ENCODE data around the gene HSPA9. TPM values are rescaled to one million over a fixed set of nuclear protein-coding genes. Genes with fewer than 3 reads are reported as not detected.

HSPA9 gene
- total RNA-seq, 1 experiment from 2014 or later: 414 TPM

DNA sequence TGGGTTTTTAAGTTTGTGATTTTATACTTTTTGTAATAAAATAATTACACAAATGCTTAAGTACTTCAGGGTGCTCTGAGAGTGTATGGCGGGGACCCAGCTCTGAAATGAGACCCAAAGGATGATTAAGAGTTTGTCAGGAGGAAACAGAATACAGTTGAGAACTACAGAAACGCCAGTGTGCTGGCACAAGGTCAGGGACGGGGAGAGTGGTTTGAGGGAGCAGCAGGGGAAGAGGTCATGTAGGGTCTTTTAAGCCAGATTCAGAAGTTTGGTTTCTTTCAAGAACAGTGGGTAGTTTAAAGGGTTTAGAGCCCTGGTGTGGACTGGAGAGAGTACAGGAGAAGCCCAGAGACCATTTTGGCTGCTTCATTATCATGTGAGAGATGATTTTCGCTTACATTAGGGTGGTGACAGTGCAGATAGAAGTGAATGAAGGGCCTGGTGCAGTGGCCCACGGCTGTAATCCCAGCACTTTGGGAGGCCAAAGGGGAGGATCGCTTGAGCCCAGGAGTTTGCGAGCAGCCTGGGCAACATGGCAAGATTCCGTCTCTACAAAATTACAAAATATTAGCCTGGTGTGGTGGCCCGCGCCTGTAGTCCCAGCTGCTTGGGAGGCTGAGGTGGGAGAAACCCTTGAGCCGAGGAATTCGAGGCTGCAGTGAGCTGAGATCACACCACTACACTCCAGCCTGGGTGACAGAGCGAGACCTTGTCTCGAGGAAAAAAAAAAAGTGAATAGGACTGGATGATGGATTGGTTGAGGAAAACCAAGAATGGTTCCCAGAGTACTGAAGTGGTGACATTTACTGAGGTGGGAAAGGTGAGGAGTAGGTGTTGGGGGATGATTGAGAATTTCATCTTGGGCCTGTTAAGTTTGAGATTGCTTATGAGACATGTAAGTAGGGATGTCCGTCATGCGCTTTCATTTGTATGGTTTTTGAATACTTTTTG, 30.7 kb downstream of the HSPA9 start:
- ChIA-PET CTCF (interaction anchor here (1.3 to 1.6 kb wide), 3 partner anchors 8 to 191 kb away, joined by 3 to 10 read pairs (median 7); no protein-coding TSS in a partner anchor), POLR2A (interaction anchor here (0.6 to 2.2 kb wide), 9 partner anchors 8 to 834 kb away, joined by 3 to 28 read pairs (median 3); partner anchors contain the start of genes EGR1, HSPA9 and MATR3)
- ATAC-seq: no peak
- no peak for TF ChIP-seq GABPB1 (CRISPR knock-in tag; IDR thresholded peaks at IDR 0.05)
- no peak for TF ChIP-seq OVOL2 (CRISPR knock-in tag; IDR thresholded peaks at IDR 0.05; ENCODE audit: borderline replicate concordance)
- TF ChIP-seq MXD4 (CRISPR knock-in tag; IDR thresholded peaks at IDR 0.05; ENCODE audit: borderline replicate concordance): no peak
- no peak for TF ChIP-seq SMAD3 (CRISPR knock-in tag; IDR thresholded peaks at IDR 0.05; ENCODE audit: borderline replicate concordance)
- no peak for TF ChIP-seq ZBTB21 (CRISPR knock-in tag; IDR thresholded peaks at IDR 0.05; ENCODE audit: borderline replicate concordance)
- no peak for TF ChIP-seq RELA (CRISPR knock-in tag; IDR thresholded peaks at IDR 0.05; ENCODE audit: borderline replicate concordance)
- TF ChIP-seq FOXK1 (CRISPR knock-in tag; IDR thresholded peaks at IDR 0.05): no peak
- TF ChIP-seq, protein P1, sequence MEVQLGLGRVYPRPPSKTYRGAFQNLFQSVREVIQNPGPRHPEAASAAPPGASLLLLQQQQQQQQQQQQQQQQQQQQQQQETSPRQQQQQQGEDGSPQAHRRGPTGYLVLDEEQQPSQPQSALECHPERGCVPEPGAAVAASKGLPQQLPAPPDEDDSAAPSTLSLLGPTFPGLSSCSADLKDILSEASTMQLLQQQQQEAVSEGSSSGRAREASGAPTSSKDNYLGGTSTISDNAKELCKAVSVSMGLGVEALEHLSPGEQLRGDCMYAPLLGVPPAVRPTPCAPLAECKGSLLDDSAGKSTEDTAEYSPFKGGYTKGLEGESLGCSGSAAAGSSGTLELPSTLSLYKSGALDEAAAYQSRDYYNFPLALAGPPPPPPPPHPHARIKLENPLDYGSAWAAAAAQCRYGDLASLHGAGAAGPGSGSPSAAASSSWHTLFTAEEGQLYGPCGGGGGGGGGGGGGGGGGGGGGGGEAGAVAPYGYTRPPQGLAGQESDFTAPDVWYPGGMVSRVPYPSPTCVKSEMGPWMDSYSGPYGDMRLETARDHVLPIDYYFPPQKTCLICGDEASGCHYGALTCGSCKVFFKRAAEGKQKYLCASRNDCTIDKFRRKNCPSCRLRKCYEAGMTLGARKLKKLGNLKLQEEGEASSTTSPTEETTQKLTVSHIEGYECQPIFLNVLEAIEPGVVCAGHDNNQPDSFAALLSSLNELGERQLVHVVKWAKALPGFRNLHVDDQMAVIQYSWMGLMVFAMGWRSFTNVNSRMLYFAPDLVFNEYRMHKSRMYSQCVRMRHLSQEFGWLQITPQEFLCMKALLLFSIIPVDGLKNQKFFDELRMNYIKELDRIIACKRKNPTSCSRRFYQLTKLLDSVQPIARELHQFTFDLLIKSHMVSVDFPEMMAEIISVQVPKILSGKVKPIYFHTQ (CRISPR knock-in tag; IDR thresholded peaks at IDR 0.05): no peak
- TF ChIP-seq MYBL2 (CRISPR knock-in tag; IDR thresholded peaks at IDR 0.05): no peak
- TF ChIP-seq CTCF (IDR thresholded peaks at IDR 0.05): no peak
- no peak for TF ChIP-seq ATF1 (CRISPR knock-in tag; IDR thresholded peaks at IDR 0.05)
- TF ChIP-seq ARID4B (CRISPR knock-in tag; IDR thresholded peaks at IDR 0.05; ENCODE audit: borderline replicate concordance): no peak
- TF ChIP-seq ZNF232 (CRISPR knock-in tag; IDR thresholded peaks at IDR 0.05): no peak
- no peak for TF ChIP-seq ZNF317 (CRISPR knock-in tag; IDR thresholded peaks at IDR 0.05; ENCODE audit: borderline replicate concordance, low read depth)
- TF ChIP-seq, protein P2, sequence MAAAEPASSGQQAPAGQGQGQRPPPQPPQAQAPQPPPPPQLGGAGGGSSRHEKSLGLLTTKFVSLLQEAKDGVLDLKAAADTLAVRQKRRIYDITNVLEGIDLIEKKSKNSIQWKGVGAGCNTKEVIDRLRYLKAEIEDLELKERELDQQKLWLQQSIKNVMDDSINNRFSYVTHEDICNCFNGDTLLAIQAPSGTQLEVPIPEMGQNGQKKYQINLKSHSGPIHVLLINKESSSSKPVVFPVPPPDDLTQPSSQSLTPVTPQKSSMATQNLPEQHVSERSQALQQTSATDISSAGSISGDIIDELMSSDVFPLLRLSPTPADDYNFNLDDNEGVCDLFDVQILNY (CRISPR knock-in tag; IDR thresholded peaks at IDR 0.05): no peak
- TF ChIP-seq, protein P3, sequence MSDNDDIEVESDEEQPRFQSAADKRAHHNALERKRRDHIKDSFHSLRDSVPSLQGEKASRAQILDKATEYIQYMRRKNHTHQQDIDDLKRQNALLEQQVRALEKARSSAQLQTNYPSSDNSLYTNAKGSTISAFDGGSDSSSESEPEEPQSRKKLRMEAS (CRISPR knock-in tag; IDR thresholded peaks at IDR 0.05): no peak
- TF ChIP-seq CBFB (CRISPR knock-in tag; IDR thresholded peaks at IDR 0.05; ENCODE audit: low read depth): no peak
- Mint-ChIP-seq H3K4me3 (peak overlapping the region; percentile 100), H3K9me3 (peaks cover 2% of the 10 kb centered on the region; the same call in 1 of the 2 replicates), H3K36me3 (peaks cover 16% of the 10 kb centered on the region), H3K4me1 (peaks cover 38% of the 10 kb centered on the region), H3K27me3 (ENCODE audit: low read depth) (no peaks in the 10 kb centered on the region), H3K27ac (peak overlapping the region; percentile 99)
- no peak for DNase-seq (ENCODE audit: low spot score)

Measured in WTC11 (cell line).